CD14-positive monocyte (primary cell): Measurements from ENCODE around the gene CERK. TPM values are rescaled to one million over a fixed set of nuclear protein-coding genes. Genes with fewer than 3 reads are reported as not detected.

Experiments
- DNase-seq, 3 donors: peaks; one replicate each; pipeline ENCODE4 v3.0.0-alpha.2; 2011 to 2022
- H2AFZ ChIP-seq: 2 replicates; pipeline ENCODE4 v1.6.0; 2012; ENCODE audit warnings: mild to moderate bottlenecking, low read depth, low read length, inconsistent platforms; ENCODE audit not compliant: insufficient read depth, poor library complexity, severe bottlenecking
- H3K27ac ChIP-seq, 2 donors: 1 replicate in 1 of 2; 2 replicates in 1 of 2; pipeline ENCODE4 v1.5.1; 2012 to 2013; ENCODE audit warnings: low read length in 2 of 2, control low read depth in 1 of 2, inconsistent platforms in 1 of 2, low read depth in 1 of 2, mild to moderate bottlenecking in 1 of 2
- H3K27me3 ChIP-seq, 2 donors: one replicate each; pipeline versions ENCODE4 v1.6.0 to v1.6.1; 2011 to 2013; ENCODE audit warnings: low read length in 2 of 2; ENCODE audit not compliant: control insufficient read depth in 2 of 2, insufficient read depth in 2 of 2
- H3K36me3 ChIP-seq, 2 donors: replicated peaks in 1 of 2; 1 replicate in 1 of 2; 2 replicates in 1 of 2; pipeline versions ENCODE4 v1.5.1 to v1.6.1; 2012 to 2013; ENCODE audit warnings: low read length in 2 of 2, control low read depth in 1 of 2, inconsistent platforms in 1 of 2, mild to moderate bottlenecking in 1 of 2; ENCODE audit not compliant: insufficient read depth in 2 of 2, control insufficient read depth in 1 of 2
- H3K4me1 ChIP-seq, 2 donors: 1 replicate in 1 of 2; 2 replicates in 1 of 2; pipeline versions ENCODE4 v1.5.1 to v1.6.1; 2012 to 2013; ENCODE audit warnings: low read length in 2 of 2, control low read depth in 1 of 2, inconsistent platforms in 1 of 2, mild to moderate bottlenecking in 1 of 2, moderate library complexity in 1 of 2; ENCODE audit not compliant: insufficient read depth in 2 of 2, control insufficient read depth in 1 of 2
- H3K4me2 ChIP-seq: replicated peaks from 2 replicates; pipeline ENCODE3; 2012; ENCODE audit warnings: low read length, moderate library complexity, mild to moderate bottlenecking; ENCODE audit not compliant: poor library complexity, severe bottlenecking; ENCODE audit errors: extremely low read depth
- H3K4me3 ChIP-seq, 3 experiments: fragments of 200-600 bp in 1 of 3; sonication (generic) in 1 of 3; replicated peaks in 1 of 3; 1 replicate in 2 of 3; 2 replicates in 1 of 3; pipeline ENCODE4 v1.5.1; 2011 to 2013; ENCODE audit warnings: low read length in 3 of 3, mild to moderate bottlenecking in 3 of 3, control low read depth in 2 of 3, low read depth in 2 of 3, inconsistent platforms in 1 of 3, moderate library complexity in 1 of 3
- H3K79me2 ChIP-seq: 2 replicates; pipeline ENCODE4 v1.6.0; 2012; ENCODE audit warnings: mild to moderate bottlenecking, control low read depth, inconsistent platforms, low read length, moderate library complexity; ENCODE audit not compliant: insufficient read depth
- H3K9ac ChIP-seq: 2 replicates; pipeline ENCODE4 v1.6.0; 2017; ENCODE audit warnings: low read length, mild to moderate bottlenecking; ENCODE audit not compliant: insufficient read depth, poor library complexity, severe bottlenecking
- H3K9me3 ChIP-seq, 2 donors: replicated peaks in 1 of 2; 1 replicate in 1 of 2; 2 replicates in 1 of 2; pipeline versions ENCODE4 v1.5.1 to v1.6.1; 2012 to 2013; ENCODE audit warnings: low read length in 2 of 2, control low read depth in 1 of 2; ENCODE audit not compliant: control insufficient read depth in 1 of 2, insufficient read depth in 1 of 2
- H4K20me1 ChIP-seq: 2 replicates; pipeline ENCODE4 v1.6.0; 2012; ENCODE audit warnings: mild to moderate bottlenecking, low read length, control low read depth, moderate library complexity; ENCODE audit not compliant: insufficient read depth
- H3K27ac Mint-ChIP-seq, 7 donors: one replicate each; pipeline ENCODE4 v1.8.0; 2020; ENCODE audit warnings: mild to moderate bottlenecking in 7 of 7, mixed read lengths in 7 of 7, moderate library complexity in 6 of 7, inconsistent platforms in 2 of 7
- H3K27me3 Mint-ChIP-seq, 3 donors: one replicate each; pipeline ENCODE4 v1.8.0; 2021 to 2022; ENCODE audit warnings: low read depth in 3 of 3, mild to moderate bottlenecking in 3 of 3, mixed read lengths in 3 of 3, moderate library complexity in 3 of 3, inconsistent platforms in 1 of 3
- H3K36me3 Mint-ChIP-seq, 2 donors: one replicate each; pipeline ENCODE4 v1.8.0; 2020; ENCODE audit warnings: mixed read lengths in 2 of 2, inconsistent platforms in 1 of 2, mild to moderate bottlenecking in 1 of 2
- H3K4me1 Mint-ChIP-seq: one replicate; pipeline ENCODE4 v1.8.0; 2020; ENCODE audit warnings: mild to moderate bottlenecking, mixed read lengths
- H3K4me3 Mint-ChIP-seq, 2 donors: one replicate each; pipeline ENCODE4 v1.8.0; 2020; ENCODE audit warnings: mild to moderate bottlenecking in 2 of 2, mixed read lengths in 2 of 2, moderate library complexity in 1 of 2
- H3K9me3 Mint-ChIP-seq, 7 donors: one replicate each; pipeline ENCODE4 v1.8.0; 2020 to 2022; ENCODE audit warnings: mixed read lengths in 7 of 7, mild to moderate bottlenecking in 6 of 7, moderate library complexity in 6 of 7, inconsistent platforms in 2 of 7
- CTCF ChIP-seq: fragments of 200-600 bp; IDR thresholded peaks from one replicate; pipeline ENCODE4 v1.8.0; 2022; ENCODE audit warnings: antibody characterized with exemption, mild to moderate bottlenecking
- WGBS: methylation state at CpG from one replicate; pipeline ENCODE4 v1.1.5; 2013; ENCODE audit warnings: missing lambda C conversion rate; ENCODE audit not compliant: insufficient coverage; 5-methylcytosine and 5-hydroxymethylcytosine counted together
- intact Hi-C, 2 donors: fragments of 100-400 bp; cut with micrococcal nuclease; formaldehyde crosslinking; loops; one replicate each; pipeline versions ENCODE4 v1.15.0 to v1.15.1; 2023
- polyA plus RNA-seq, 3 donors: library from polyadenylated mRNA; depleted of rRNA in 1 of 3; unstranded in 2 of 3; stranded (reverse) in 1 of 3; fragments of 300-500 nt in 2 of 3; fragments of >200 nt in 1 of 3; fragmentation: Illumina TruSeq in 2 of 3; gene quantifications; 1 replicate in 2 of 3; 2 replicates in 1 of 3; pipeline ENCODE4 v1.2.3, GENCODE V29; 2012 to 2021

CERK gene
- polyA plus RNA-seq, 3 donors, result 22.4 to 40.2 (median 24.5) TPM

GRCh38 chr22:46767249-46767985 lies 29.4 kb upstream of the CERK start:
- H3K9me3 Mint-ChIP-seq, result peaks cover 0 to 2% (median 0%) of the 10 kb centered on the region in 7 donors
- DNase-seq, result no peak
- H3K4me3 ChIP-seq, result no peak overlapping the region
- H3K36me3 ChIP-seq, result peaks cover 5 to 17% of the 10 kb centered on the region in 2 donors
- 98% methylated on average over 10 of the region's 11 CpGs for WGBS
- H3K27me3 ChIP-seq, result no peaks in the 10 kb centered on the region
- no peak overlapping the region for H3K9ac ChIP-seq
- no peaks in the 10 kb centered on the region for H3K27me3 Mint-ChIP-seq
- no peak overlapping the region for H2AFZ ChIP-seq
- H3K4me3 Mint-ChIP-seq, result peak overlapping the region in 1 of 2 donors; percentile 32
- peaks cover 49 to 52% of the 10 kb centered on the region in 2 donors for H3K4me1 ChIP-seq
- H3K9me3 ChIP-seq, result no peaks in the 10 kb centered on the region
- H3K4me2 ChIP-seq, result no peak overlapping the region
- H3K27ac ChIP-seq, result no peak overlapping the region
- H4K20me1 ChIP-seq, result peaks cover 9% of the 10 kb centered on the region
- peaks cover 73% of the 10 kb centered on the region for H3K4me1 Mint-ChIP-seq
- intact Hi-C loops, result no loop called here
- no peak for TF ChIP-seq CTCF
- peaks cover 86% of the 10 kb centered on the region for H3K79me2 ChIP-seq
- peaks cover 36 to 60% of the 10 kb centered on the region in 2 donors for H3K36me3 Mint-ChIP-seq
- H3K27ac Mint-ChIP-seq, result peak overlapping the region in 5 of 7 donors; percentile 30 to 74 (median 69)

GRCh38 chr22:46766611-46767010 lies 28.6 kb upstream of the CERK start:
- Histone ChIP-seq H3K4me3 (no peak overlapping the region), H3K79me2 (peaks cover 88% of the 10 kb centered on the region), H3K9ac (no peak overlapping the region), H3K27ac (no peak overlapping the region), H3K36me3 (peaks cover 5 to 17% of the 10 kb centered on the region in 2 donors), H2AFZ (no peak overlapping the region), H3K27me3 (no peaks in the 10 kb centered on the region), H3K4me1 (peaks cover 50 to 57% of the 10 kb centered on the region in 2 donors), H3K4me2 (no peak overlapping the region), H4K20me1 (peaks cover 9% of the 10 kb centered on the region), H3K9me3 (no peaks in the 10 kb centered on the region)
- 96% methylated on average over 5 of the region's 8 CpGs for WGBS
- peaks cover 36 to 60% of the 10 kb centered on the region in 2 donors for H3K36me3 Mint-ChIP-seq
- peaks cover 78% of the 10 kb centered on the region for H3K4me1 Mint-ChIP-seq
- no peak for TF ChIP-seq CTCF
- intact Hi-C loops, result no loop called here
- no peak for DNase-seq
- no peak overlapping the region for H3K4me3 Mint-ChIP-seq
- H3K9me3 Mint-ChIP-seq, result peaks cover 0 to 2% (median 0%) of the 10 kb centered on the region in 7 donors
- peak overlapping the region in 3 of 7 donors; percentile 30 to 50 (median 47) for H3K27ac Mint-ChIP-seq
- no peaks in the 10 kb centered on the region for H3K27me3 Mint-ChIP-seq
